ENCODE data around the gene PERCC1. TPM values are rescaled to one million over a fixed set of nuclear protein-coding genes. Genes with fewer than 3 reads are reported as not detected.

PERCC1 gene
- total and polyA plus RNA-seq, 9 of the 15 experiments (the other 6 are each of a cell fraction or from before 2014, with no cell fraction given): not detected

GRCh38 chr16:1450218-1450617, 19.3 kb downstream of the PERCC1 start:
- Histone ChIP-seq H3K9ac (ENCODE audit: insufficient read depth in 1 of 2, low read depth in 2 of 2, low read length in 2 of 2) (no peak overlapping the region; a peak in 1 of 4 replicates), H3K4me2 (ENCODE audit: insufficient read depth, low read length) (no peak overlapping the region), H3K4me3 (no peak overlapping the region), H3K27ac (ENCODE audit: extremely low read depth, low read depth, low read length) (no peak overlapping the region), H3K79me2 (ENCODE audit: control insufficient read depth, insufficient read depth, low read length) (no peaks in the 10 kb centered on the region), H2AFZ (ENCODE audit: low read depth, low read length) (no peak overlapping the region), H3K9me1 (ENCODE audit: control insufficient read depth, insufficient read depth, low read length) (peaks cover 2% of the 10 kb centered on the region), H3K4me1 (replicated peaks in 1 of 2; ENCODE audit: control insufficient read depth in 2 of 2, insufficient read depth in 2 of 2, low read length in 2 of 2) (peaks cover 0 to 34% of the 10 kb centered on the region in 2 experiments; a peak in 2 of 5 replicates), H3K36me3 (ENCODE audit: control insufficient read depth, insufficient read depth, low read length) (peaks cover 85% of the 10 kb centered on the region; the same call in 2 of the 3 replicates), H3K27me3 (ENCODE audit: control insufficient read depth in 2 of 2, insufficient read depth in 2 of 2, low read length in 2 of 2) (no peaks in the 10 kb centered on the region), H3K9me3 (replicated peaks; ENCODE audit: control insufficient read depth, insufficient read depth, low read depth, low read length) (no peaks in the 10 kb centered on the region), H4K20me1 (replicated peaks; ENCODE audit: control insufficient read depth, insufficient read depth, low read length) (no peaks in the 10 kb centered on the region)
- peak; percentile 77; the same call in 1 of the 2 replicates for TF ChIP-seq ZBTB33 (CRISPR knock-in tag; IDR thresholded peaks at IDR 0.05)
- TF ChIP-seq CTCF (IDR thresholded peaks at IDR 0.05 in 2 of 3, conservative IDR thresholded peaks at IDR 0.05 in 1 of 3; ENCODE audit: insufficient read depth in 2 of 3, low read depth in 1 of 3, low read length in 3 of 3): peak in 2 of 3 experiments; percentile 27; a peak in 2 of 6 replicates
- TF ChIP-seq PRPF4 (IDR thresholded peaks at IDR 0.05; ENCODE audit: insufficient read depth, low read depth, low read length, poor library complexity, severe bottlenecking): no peak
- no peak for TF ChIP-seq ZNF347 (CRISPR knock-in tag; IDR thresholded peaks at IDR 0.05; ENCODE audit: low read depth)
- TF ChIP-seq EGR1 (conservative IDR thresholded peaks at IDR 0.05): peak; percentile 44; the same call in 1 of the 2 replicates
- no peak for TF ChIP-seq NR4A1 (CRISPR knock-in tag; IDR thresholded peaks at IDR 0.05)
- no peak for TF ChIP-seq NR4A1 (tag; IDR thresholded peaks at IDR 0.05)
- TF ChIP-seq ZNF197 (CRISPR knock-in tag; IDR thresholded peaks at IDR 0.05; ENCODE audit: low read depth): no peak
- FAIRE-seq (no peak), DNase-seq (ENCODE audit: extremely low read depth in 1 of 4, low spot score in 3 of 4) (peak in 1 of 4 experiments; percentile 51), ATAC-seq (peak; percentile 71)
- WGBS (ENCODE audit: insufficient coverage, low coverage, missing lambda C conversion rate): 89% methylated on average over 12 of the region's 29 CpGs
- BruUV-seq (replicated peaks): no TSS peak
- CTCF ChIA-PET (ENCODE audit: low intra/inter-chr PET ratio): no interaction called here
- intact Hi-C loops (cut with micrococcal nuclease) (no loop called here), in situ Hi-C loops (cut with MboI) (no loop called here)
- POLR2A ChIA-PET: interaction anchor here (1.1 kb wide), 1 partner anchor 15 kb away, joined by 3 read pairs; no protein-coding TSS in a partner anchor

Measured in K562 (cell line).